HL-60 (cell line): ENCODE measurements around the gene NEAT1.

ENCODE experiments used
- DNase-seq, 2 experiments: peaks; one replicate each; pipeline ENCODE4 v3.0.0-alpha.2; 2010 to 2020; ENCODE audit warnings: low read depth in 1 of 2, low spot score in 1 of 2
- H3K27ac ChIP-seq: fragments of 250-450 bp; sonication (Bioruptor Pico); replicated peaks from 2 replicates; pipeline ENCODE4 v1.5.1; 2020; ENCODE audit warnings: mild to moderate bottlenecking, moderate library complexity
- H3K27me3 ChIP-seq: fragments of 250-450 bp; sonication (Bioruptor Pico); 2 replicates; pipeline ENCODE4 v1.5.1; 2021; ENCODE audit warnings: mild to moderate bottlenecking, moderate library complexity; ENCODE audit not compliant: insufficient read depth, poor library complexity, severe bottlenecking
- H3K4me3 ChIP-seq: replicated peaks from 2 replicates; pipeline ENCODE4 v1.5.1; 2011; ENCODE audit warnings: mild to moderate bottlenecking, control low read depth, low read length; ENCODE audit not compliant: insufficient read depth
- GABPA ChIP-seq: IDR thresholded peaks from 2 replicates; pipeline ENCODE4 v1.6.1; 2012; ENCODE audit warnings: low read depth
- POLR2AphosphoS5 ChIP-seq: IDR thresholded peaks from 2 replicates; pipeline ENCODE4 v1.6.1; 2012; ENCODE audit warnings: low read depth
- REST ChIP-seq: IDR thresholded peaks from 2 replicates; pipeline ENCODE4 v1.6.1; 2012; ENCODE audit warnings: low read depth; ENCODE audit not compliant: insufficient replicate concordance
- SPI1 ChIP-seq: IDR thresholded peaks from 2 replicates; pipeline ENCODE4 v1.6.1; 2012; ENCODE audit warnings: low read depth, mild to moderate bottlenecking, borderline replicate concordance
- TF ChIP-seq, protein P1 (sequence below): IDR thresholded peaks from one replicate; pipeline ENCODE4 v1.5.1; 2011; ENCODE audit warnings: low read length, control low read depth, inconsistent platforms; ENCODE audit not compliant: insufficient read depth

Gene NEAT1

DNA sequence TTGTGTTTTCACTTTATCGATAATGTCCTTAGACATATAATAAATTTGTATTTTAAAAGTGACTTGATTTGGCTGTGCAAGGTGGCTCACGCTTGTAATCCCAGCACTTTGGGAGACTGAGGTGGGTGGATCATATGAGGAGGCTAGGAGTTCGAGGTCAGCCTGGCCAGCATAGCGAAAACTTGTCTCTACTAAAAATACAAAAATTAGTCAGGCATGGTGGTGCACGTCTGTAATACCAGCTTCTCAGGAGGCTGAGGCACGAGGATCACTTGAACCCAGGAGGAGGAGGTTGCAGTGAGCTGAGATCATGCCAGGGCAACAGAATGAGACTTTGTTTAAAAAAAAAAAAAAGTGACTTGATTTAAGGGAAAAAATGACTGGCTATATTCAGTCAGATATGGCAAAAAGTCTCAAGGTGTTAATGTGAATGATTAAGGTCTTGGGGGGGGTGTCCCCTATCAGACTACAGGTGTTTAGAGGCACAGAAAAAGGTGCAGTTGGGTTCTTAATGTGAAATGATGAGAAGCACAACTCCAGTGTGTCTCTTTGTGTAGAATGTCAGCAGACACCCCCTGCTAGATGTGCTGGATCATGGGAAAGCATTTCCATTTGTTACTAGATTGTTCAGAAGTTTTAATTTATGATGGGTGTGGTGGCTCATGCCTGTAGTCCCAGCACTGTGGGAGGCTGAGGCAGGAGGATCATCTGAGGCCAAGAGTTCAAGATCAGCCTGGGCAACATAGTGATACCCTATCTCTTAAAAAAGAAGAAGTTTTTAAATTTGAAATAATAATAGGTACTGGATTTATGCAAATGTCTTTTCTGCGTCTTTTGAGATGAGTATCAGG, 17.0 kb downstream of the NEAT1 start:
- Histone ChIP-seq H3K4me3 (no peak overlapping the region), H3K27me3 (no peaks in the 10 kb centered on the region), H3K27ac (no peak overlapping the region)
- no peak for TF ChIP-seq SPI1
- TF ChIP-seq, protein P1, sequence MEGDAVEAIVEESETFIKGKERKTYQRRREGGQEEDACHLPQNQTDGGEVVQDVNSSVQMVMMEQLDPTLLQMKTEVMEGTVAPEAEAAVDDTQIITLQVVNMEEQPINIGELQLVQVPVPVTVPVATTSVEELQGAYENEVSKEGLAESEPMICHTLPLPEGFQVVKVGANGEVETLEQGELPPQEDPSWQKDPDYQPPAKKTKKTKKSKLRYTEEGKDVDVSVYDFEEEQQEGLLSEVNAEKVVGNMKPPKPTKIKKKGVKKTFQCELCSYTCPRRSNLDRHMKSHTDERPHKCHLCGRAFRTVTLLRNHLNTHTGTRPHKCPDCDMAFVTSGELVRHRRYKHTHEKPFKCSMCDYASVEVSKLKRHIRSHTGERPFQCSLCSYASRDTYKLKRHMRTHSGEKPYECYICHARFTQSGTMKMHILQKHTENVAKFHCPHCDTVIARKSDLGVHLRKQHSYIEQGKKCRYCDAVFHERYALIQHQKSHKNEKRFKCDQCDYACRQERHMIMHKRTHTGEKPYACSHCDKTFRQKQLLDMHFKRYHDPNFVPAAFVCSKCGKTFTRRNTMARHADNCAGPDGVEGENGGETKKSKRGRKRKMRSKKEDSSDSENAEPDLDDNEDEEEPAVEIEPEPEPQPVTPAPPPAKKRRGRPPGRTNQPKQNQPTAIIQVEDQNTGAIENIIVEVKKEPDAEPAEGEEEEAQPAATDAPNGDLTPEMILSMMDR, result no peak
- TF ChIP-seq POLR2AphosphoS5, result no peak; the same call in 1 of the 2 replicates
- no peak for TF ChIP-seq GABPA
- no peak for TF ChIP-seq REST
- DNase-seq, result no peak

DNA sequence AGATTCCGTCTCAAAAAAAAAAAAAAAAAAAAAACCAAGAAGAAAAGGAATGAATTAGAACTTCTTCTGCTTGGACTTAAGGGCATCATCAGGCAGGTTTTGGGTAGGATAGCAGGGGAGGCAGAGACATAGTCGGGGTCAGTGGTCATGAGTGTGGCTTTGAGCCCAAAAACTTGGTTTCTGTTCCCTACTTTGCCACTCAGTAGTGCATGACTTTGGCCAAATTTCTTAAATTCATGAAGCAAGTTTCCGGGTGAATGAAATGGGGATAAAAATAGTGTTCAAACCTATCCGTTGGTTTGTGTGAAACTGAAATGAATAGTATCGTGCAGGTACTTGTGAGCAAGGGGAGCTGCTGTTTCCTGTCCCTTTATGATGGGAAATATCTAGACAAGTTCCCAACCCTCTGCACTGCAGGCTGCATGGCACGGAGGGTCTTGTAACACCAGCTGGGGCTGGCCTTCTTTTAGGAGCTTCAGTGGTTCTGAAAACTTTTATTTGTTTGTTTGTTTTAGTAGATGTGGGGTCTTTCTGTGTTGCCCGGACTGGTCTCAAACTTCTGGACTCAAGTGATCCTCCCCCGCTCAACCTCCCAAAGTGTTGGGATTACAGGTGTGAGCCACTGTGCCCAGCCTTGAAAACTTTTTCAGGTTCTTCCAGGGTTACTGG, 18.4 kb downstream of the NEAT1 start:
- Histone ChIP-seq H3K27ac (no peak overlapping the region; the same call in 1 of the 2 replicates), H3K27me3 (no peaks in the 10 kb centered on the region), H3K4me3 (no peak overlapping the region)
- peak in 1 of 2 experiments; percentile 46 for DNase-seq
- TF ChIP-seq GABPA (no peak), POLR2AphosphoS5 (peak; percentile 22; the same call in 1 of the 2 replicates)

DNA sequence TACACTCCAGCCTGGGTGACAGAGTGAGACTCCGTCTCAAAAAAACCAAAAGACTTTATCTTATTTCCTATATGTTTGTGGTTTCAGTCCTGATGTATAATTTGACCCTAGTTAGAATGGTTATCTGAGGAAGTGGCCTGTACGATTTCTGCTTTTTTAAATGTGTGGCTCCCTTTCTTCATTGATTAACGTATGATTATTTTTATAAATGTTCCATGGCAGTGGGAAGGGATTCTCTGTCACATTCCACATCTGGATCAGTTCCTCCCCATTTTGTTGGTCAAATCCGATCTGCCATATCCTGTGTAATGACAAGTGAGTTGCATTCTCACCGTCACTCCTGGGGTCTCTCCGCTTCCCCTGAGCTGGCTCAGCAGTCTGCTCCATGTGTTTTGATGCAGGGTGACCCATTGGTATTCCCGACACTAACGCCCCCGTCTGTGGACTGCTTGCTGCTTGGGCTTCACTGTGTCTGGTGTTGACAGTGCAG, 20.3 kb downstream of the NEAT1 start:
- no peak overlapping the region for H3K27ac ChIP-seq
- no peaks in the 10 kb centered on the region for H3K27me3 ChIP-seq
- no peak for DNase-seq
- TF ChIP-seq, protein P1, result no peak
- TF ChIP-seq REST (no peak), SPI1 (no peak), POLR2AphosphoS5 (no peak), GABPA (no peak)
- H3K4me3 ChIP-seq, result no peak overlapping the region

DNA sequence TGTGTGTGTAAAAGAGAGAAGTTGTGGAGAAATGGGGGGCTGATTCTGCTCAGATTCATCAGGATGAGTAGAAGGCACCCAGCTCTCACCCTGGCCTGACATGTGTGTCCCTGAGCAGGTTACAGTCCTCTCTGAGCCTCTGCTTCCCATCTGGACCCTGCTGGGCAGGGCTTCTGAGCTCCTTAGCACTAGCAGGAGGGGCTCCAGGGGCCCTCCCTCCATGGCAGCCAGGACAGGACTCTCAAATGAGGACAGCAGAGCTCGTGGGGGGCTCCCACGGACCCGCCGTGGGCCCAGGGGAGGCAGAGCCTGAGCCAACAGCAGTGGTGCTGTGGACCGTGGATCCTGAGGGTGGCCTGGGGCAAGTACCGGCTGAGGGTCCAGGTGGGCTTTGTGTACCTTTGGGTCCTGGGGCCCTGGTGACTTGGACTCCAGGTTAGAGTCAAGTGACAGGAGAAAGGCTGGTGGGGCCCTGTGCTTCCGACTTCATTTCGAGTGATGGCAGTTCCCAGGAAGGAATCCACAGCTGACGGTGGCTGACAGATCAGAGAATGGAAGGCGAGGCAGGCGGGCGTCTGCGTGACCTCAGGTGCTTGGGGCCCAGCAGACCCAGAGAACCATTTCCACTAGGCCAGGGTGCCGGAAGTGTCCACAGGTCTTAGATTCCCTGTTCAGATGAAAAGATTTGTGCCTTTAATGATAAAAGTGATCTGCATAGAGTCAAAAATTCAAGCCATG, 21.9 kb downstream of the NEAT1 start:
- no peak overlapping the region for H3K4me3 ChIP-seq
- DNase-seq, result no peak
- TF ChIP-seq POLR2AphosphoS5 (peak; percentile 38; the same call in 1 of the 2 replicates), REST (no peak), SPI1 (no peak), GABPA (no peak)
- TF ChIP-seq, protein P1, result no peak
- no peak overlapping the region for H3K27ac ChIP-seq
- H3K27me3 ChIP-seq, result no peaks in the 10 kb centered on the region
